NOMO-1 (cell line): ENCODE measurements around the gene GRIK5.
"Not testable (repeated sequence)": the region's sequence is repeated elsewhere in the genome, so short reads cannot be mapped to it uniquely, and the experiment has no call there.

Source experiments
- DNase-seq, 2 experiments: peaks; one replicate each; lab custom pipeline; 2025; ENCODE audit not compliant: unreplicated experiment in 2 of 2; lab: John Stamatoyannopoulos, UW

Gene GRIK5

GRCh38 chr19:41994994-41995958 is 74.7 kb downstream of the GRIK5 start:
- no peak for DNase-seq

- DNase-seq, result no peak
Observed at GRCh38 chr19:41994521-41994971, 75.5 kb downstream of the GRIK5 start.

GRCh38 chr19:41993612-41994483 is 76.2 kb downstream of the GRIK5 start, which contains the start of gene ATP1A3:
ATP1A3 (minus strand) TSS chr19:41994230; CDS start chr19:41994076, 154 bp downstream.
- peak; percentile 57 to 76 for DNase-seq

DNA sequence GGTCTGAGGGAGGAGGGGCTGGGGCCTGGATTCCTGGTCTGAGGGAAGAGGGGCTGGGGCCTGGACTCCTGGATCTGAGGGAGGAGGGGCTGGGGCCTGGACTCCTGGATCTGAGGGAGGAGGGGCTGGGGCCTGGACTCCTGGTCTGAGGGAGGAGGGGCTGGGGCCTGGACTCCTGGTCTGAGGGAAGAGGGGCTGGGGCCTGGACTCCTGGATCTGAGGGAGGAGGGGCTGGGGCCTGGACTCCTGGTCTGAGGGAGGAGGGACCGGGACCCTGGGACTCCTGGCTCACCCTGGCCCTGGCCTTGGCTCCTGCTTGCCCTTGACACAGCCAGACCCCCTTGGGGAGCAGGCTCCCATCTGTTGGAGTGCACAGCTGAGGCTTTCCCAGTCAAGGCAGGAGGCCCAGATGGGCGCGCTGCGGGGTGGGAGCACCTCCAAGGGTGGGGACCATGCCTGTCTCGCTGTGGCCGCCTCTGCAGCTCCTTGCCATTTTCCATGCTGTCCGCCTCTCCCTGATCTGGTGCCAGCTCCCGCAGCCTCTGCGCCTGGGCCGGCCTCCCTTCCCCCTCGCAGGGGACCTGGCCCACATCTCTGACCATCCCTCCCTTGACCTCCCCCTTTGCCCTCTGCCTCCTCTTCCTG is 78.0 kb downstream of the GRIK5 start:
- DNase-seq, result not testable (repeated sequence)

- no peak for DNase-seq
Observed at GRCh38 chr19:41991025-41991424, 79.0 kb downstream of the GRIK5 start.

DNA sequence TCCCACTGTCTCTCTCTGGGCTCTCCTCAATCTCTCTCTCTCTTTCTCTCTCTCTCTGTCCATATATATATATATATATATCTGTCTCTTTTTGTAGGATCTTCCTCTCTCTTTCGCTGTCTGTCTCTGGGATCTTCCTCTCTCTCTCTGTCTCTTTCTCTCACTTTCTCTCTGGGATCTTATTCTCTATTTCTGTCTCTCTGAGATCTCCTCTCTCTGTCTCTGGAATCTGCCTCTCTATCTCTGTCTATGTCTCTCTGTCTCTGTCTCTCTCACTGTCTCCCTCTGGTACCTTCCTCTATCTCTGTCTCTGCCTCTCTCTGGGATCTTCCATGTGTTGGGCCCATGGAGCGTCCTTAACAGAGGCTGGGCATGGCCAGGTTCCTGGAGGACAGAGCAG is 79.4 kb downstream of the GRIK5 start:
- no peak for DNase-seq

- no peak for DNase-seq
Observed at GRCh38 chr19:41990028-41990427, 80.0 kb downstream of the GRIK5 start.

DNA sequence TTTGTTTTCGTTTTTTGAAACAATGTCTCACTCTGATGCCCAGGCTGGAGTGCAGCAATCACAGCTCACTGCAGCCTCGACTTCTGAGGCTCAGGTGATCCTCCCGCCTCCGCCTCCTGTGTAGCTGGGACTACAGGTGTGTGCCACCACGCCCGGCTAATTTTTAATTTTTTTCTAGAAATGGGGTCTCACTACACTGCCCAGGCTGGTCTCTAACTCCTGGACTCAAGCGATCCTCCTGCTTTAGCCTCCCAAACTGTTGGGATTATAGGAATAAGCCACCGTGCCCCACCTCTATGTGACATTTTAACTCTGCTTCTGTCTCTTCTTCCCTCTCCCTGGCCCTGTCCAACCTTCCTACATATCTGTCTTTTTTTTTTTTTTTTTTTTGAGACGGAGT is 81.1 kb downstream of the GRIK5 start:
- no peak for DNase-seq

DNA sequence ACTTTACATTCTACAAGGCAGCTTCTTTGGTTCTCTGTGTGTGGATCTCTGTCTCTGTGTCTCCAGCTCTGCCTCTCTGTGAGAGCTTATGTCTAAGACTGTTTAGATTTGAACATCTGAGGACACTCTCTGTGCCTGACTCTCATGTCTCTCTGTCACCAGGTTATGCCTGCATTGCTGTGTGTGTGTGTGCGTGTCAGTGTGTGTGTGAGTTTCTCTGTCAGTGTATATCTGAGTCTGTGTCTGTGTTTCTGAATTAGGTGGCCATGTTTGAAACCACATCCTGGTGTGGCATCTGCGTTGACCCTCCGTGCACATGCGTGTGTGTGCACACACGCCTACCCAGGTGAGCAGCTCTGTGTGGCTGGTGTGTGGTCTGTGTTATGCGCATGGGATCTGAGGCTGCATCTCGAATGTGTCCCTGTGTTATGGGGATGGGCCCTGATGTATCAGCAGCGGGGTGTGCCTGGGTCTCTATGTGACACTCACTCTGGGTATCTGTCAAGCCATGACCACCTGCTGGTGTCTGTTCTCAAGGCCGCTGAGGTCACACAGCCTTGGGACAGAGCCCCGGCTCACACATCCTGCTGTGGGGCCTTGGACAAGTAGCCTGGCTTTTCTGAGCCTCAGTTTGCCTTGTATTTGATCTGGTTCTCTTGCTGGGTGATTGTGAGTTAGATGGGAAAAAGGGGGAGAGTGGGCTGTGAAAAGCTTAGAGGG is 82.7 kb downstream of the GRIK5 start:
- DNase-seq, result no peak

GRCh38 chr19:41984961-41985360 is 85.0 kb downstream of the GRIK5 start:
- DNase-seq, result no peak

- no peak for DNase-seq
Observed at GRCh38 chr19:41981724-41982123, 88.3 kb downstream of the GRIK5 start.

- no peak for DNase-seq
Observed at GRCh38 chr19:41978470-41978869, 91.5 kb downstream of the GRIK5 start.

- DNase-seq, result no peak
Observed at GRCh38 chr19:41977916-41978315, 92.1 kb downstream of the GRIK5 start.

GRCh38 chr19:41974652-41975051 is 95.4 kb downstream of the GRIK5 start:
- DNase-seq, result no peak

- no peak for DNase-seq
Observed at GRCh38 chr19:41971363-41971762, 98.6 kb downstream of the GRIK5 start.

DNA sequence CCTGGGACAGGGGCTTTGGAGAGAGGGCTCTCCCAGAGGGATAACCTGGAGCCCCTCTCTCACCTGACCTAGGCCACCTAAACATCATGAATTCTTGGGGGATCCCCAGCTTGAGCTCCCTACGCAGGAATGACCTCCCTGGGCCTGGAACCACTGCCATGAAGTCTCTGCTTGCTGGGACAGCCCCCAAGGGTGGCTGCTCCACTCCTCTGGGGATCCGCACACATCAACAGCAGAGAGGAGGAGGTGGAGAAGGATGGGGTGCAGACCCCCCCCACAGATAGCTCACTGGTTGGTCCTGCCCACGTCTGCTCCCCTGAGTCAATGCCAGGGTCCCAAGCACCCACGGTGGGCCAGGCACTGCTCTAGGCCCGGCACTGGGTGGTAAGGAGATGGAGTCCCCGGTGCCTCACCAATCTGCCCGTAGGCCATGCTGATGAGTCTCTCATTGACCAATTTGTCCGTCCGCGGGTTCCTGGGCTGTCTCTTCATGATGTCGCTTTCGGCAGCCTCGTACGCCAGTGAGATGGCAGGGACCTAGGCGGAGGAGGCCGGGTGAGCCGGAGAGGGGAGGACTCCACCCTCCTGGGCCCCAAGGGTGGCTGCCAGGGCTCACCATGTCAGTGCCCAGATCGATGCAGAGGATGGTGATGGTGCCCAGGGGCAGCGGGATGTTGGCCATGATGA is 100.1 kb downstream of the GRIK5 start:
- DNase-seq, result no peak

GRCh38 chr19:41968751-41969595 is 101.0 kb downstream of the GRIK5 start:
- no peak for DNase-seq

DNA sequence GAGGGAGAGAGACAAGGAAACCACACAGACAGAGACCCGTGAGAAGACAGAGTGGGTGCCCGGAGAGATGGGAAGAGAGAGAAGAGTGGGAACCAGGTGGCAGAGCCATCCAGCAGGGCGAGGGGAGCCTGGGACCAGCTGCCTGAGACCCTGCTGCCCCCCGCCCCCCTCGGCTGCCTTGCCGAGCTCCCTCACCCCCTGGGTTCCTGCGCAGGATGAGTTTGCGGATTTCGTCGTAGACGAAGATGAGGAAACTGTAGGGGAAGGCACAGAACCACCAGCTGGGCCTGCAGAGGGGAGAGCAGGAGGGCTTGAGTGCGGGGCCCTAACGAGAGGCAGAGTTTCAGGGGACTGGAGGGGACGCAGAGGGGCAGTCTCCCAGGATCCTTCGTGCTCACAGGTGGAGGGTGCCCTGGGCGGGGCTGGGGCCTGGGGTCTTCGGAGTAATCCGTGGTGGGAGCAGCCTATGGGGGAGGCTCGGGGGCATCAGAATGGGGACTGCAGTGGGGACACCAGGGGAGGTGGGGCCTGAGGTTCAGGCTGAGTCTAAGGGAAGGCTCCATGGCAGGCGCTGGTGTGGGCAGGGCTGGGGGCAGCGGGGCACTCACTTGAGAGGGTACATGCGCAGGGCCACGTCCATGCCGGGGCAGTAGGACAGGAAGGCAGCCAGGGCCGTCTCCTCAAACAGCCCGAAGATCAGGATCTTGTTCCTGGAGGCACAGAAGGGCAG is 102.8 kb downstream of the GRIK5 start:
- DNase-seq, result no peak
